HepG2 (cell line): ENCODE measurements around the gene HOXC9. TPM values are rescaled to one million over a fixed set of nuclear protein-coding genes. Genes with fewer than 3 reads are reported as not detected.

Experiments
- CCDC6 ChIP-seq: sonication (generic); formaldehyde crosslinking; IDR thresholded peaks from 2 replicates; pipeline ENCODE4 v1.8.1; 2022; ENCODE audit warnings: mild to moderate bottlenecking, missing genetic modification reagents, moderate library complexity
- FOXO1 ChIP-seq: sonication (generic); formaldehyde crosslinking; IDR thresholded peaks from 2 replicates; pipeline ENCODE4 v1.4.0; 2020; ENCODE audit warnings: missing genetic modification reagents
- HHEX ChIP-seq: IDR thresholded peaks from 2 replicates; pipeline ENCODE4 v1.6.1; 2016; ENCODE audit warnings: control low read depth
- KDM2A ChIP-seq: sonication (generic); formaldehyde crosslinking; IDR thresholded peaks from 2 replicates; pipeline ENCODE4 v1.4.0; 2020; ENCODE audit warnings: low read depth, missing genetic modification reagents, borderline replicate concordance
- KLF6 ChIP-seq: IDR thresholded peaks from 2 replicates; pipeline ENCODE4 v1.8.0; 2016; ENCODE audit warnings: missing biosample characterization, missing genetic modification reagents
- MTA1 ChIP-seq: sonication (generic); formaldehyde crosslinking; IDR thresholded peaks from 2 replicates; pipeline ENCODE4 v1.4.0; 2020; ENCODE audit warnings: missing genetic modification reagents, mild to moderate bottlenecking, borderline replicate concordance
- SMC3 ChIP-seq: IDR thresholded peaks from 2 replicates; pipeline ENCODE4 v1.6.1; 2011; ENCODE audit warnings: low read length, improper control_type of control experiment
- ZFY ChIP-seq: sonication (generic); formaldehyde crosslinking; IDR thresholded peaks from 2 replicates; pipeline ENCODE4 v1.4.0; 2020; ENCODE audit warnings: missing genetic modification reagents
- ZNF501 ChIP-seq: sonication (generic); formaldehyde crosslinking; IDR thresholded peaks from 2 replicates; pipeline ENCODE4 v1.5.1; 2020; ENCODE audit warnings: mild to moderate bottlenecking, moderate library complexity, missing genetic modification reagents
- ZNF552 ChIP-seq: sonication (generic); formaldehyde crosslinking; IDR thresholded peaks from 2 replicates; pipeline ENCODE4 v1.9.0; 2022; ENCODE audit warnings: missing genetic modification reagents, mild to moderate bottlenecking, borderline replicate concordance
- ZNF569 ChIP-seq: sonication (generic); formaldehyde crosslinking; IDR thresholded peaks from 2 replicates; pipeline ENCODE4 v1.5.0; 2020; ENCODE audit warnings: mild to moderate bottlenecking, missing genetic modification reagents, moderate library complexity, borderline replicate concordance
- ZNF607 ChIP-seq: sonication (generic); formaldehyde crosslinking; IDR thresholded peaks from 2 replicates; pipeline ENCODE4 v1.5.1; 2020; ENCODE audit warnings: missing genetic modification reagents, mild to moderate bottlenecking, borderline replicate concordance
- ZNF670 ChIP-seq: sonication (generic); formaldehyde crosslinking; IDR thresholded peaks from 2 replicates; pipeline ENCODE4 v1.8.0; 2022; ENCODE audit warnings: mild to moderate bottlenecking, missing genetic modification reagents, borderline replicate concordance
- ZNF777 ChIP-seq: sonication (generic); formaldehyde crosslinking; IDR thresholded peaks from 2 replicates; pipeline ENCODE4 v1.4.0; 2020; ENCODE audit warnings: missing genetic modification reagents
- polyA plus RNA-seq, 8 experiments: library from polyadenylated mRNA; depleted of rRNA in 3 of 8; stranded (reverse) in 7 of 8; unstranded in 1 of 8; fragments of >200 nt; fragmentation: Illumina TruSeq in 4 of 8; extraction: Trizol in 4 of 8; gene quantifications; 2 replicates each; pipeline versions ENCODE4 v1.2.1 to v1.2.3, GENCODE V29; 2011 to 2016; ENCODE audit warnings: low read depth in 4 of 8, missing spikeins in 1 of 8, mixed read lengths in 1 of 8; ENCODE audit not compliant: insufficient read depth in 1 of 8
- total RNA-seq, 5 experiments: library from RNA; depleted of rRNA; stranded (reverse); fragments of >200 nt; fragmentation: Illumina TruSeq; extraction: Trizol; gene quantifications; 2 replicates each; pipeline ENCODE4 v1.2.3, GENCODE V29; 2016; ENCODE audit warnings: low read depth in 1 of 5
- TF ChIP-seq, protein P1 (sequence below): sonication (generic); formaldehyde crosslinking; IDR thresholded peaks from 2 replicates; pipeline ENCODE4 v1.5.0; 2020; ENCODE audit warnings: mild to moderate bottlenecking, missing genetic modification reagents
- TF ChIP-seq, protein P2 (sequence below), 2 experiments: sonication (generic) in 1 of 2; formaldehyde crosslinking in 1 of 2; IDR thresholded peaks; 2 replicates each; pipeline versions ENCODE4 v1.4.0 to v1.6.1; 2018 to 2020; ENCODE audit warnings: missing genetic modification reagents in 2 of 2, borderline replicate concordance in 1 of 2, low read depth in 1 of 2, mild to moderate bottlenecking in 1 of 2, missing biosample characterization in 1 of 2
- TF ChIP-seq, protein P3 (sequence below): sonication (generic); formaldehyde crosslinking; IDR thresholded peaks from 2 replicates; pipeline ENCODE4 v1.5.0; 2020; ENCODE audit warnings: mild to moderate bottlenecking, missing genetic modification reagents

The HOXC9 gene
- total and polyA plus RNA-seq, 2 of the 13 experiments (the other 11 are each of a cell fraction or from before 2014, with no cell fraction given) = 0.11 to 1.1 TPM

DNA sequence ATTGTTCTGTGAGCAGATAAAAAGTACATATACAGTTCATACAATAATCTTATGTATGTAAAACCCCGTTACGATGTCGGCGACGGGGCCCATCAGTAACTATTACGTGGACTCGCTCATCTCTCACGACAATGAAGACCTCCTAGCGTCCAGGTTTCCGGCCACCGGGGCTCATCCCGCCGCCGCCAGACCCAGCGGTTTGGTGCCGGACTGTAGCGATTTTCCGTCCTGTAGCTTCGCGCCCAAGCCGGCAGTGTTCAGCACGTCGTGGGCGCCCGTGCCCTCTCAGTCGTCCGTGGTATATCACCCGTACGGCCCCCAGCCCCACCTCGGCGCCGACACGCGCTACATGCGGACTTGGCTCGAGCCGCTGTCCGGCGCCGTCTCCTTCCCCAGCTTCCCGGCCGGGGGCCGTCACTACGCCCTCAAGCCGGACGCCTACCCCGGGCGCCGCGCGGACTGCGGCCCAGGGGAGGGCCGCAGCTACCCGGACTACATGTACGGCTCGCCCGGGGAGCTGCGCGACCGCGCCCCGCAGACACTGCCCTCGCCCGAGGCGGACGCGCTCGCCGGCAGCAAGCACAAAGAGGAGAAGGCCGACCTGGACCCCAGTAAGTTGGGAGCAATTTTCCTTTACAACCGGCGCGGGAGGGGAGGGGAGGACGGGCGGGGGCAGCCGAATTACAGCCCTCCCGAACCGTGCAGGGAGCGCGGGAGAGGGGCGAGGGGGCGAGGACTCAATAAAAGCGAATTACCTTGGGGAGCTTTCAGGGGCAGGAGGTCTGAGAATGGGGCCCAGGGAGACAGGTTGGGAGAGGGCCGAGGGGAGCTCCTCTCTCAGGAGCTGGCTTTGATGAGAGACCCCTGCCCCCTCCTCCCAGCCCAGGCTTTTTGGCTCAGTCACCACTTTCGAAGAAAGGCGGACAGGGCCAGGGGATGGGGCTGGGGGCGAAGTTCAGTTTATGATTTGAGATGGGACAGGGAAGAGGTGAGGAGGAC lies at the start of gene HOXC9 (continued):
- 0 out of 2 replicates have a peak, but pooled peaks have one; percentile 43 for TF ChIP-seq ZNF552 (CRISPR knock-in tag)
- peak; percentile 38; the same call in 1 of the 2 replicates for TF ChIP-seq KDM2A
- peak; percentile 47; the same call in 1 of the 2 replicates for TF ChIP-seq MTA1 (CRISPR knock-in tag)
- TF ChIP-seq ZFY (CRISPR knock-in tag) = peak; percentile 57
- no peak for TF ChIP-seq SMC3
- no peak for TF ChIP-seq FOXO1 (CRISPR knock-in tag)
- 0 out of 2 replicates have a peak, but pooled peaks have one; percentile 44 for TF ChIP-seq ZNF670
- peak; percentile 35; the same call in 1 of the 2 replicates for TF ChIP-seq ZNF501 (CRISPR knock-in tag)
- no peak for TF ChIP-seq HHEX (CRISPR knock-in tag)
- TF ChIP-seq, protein P1, sequence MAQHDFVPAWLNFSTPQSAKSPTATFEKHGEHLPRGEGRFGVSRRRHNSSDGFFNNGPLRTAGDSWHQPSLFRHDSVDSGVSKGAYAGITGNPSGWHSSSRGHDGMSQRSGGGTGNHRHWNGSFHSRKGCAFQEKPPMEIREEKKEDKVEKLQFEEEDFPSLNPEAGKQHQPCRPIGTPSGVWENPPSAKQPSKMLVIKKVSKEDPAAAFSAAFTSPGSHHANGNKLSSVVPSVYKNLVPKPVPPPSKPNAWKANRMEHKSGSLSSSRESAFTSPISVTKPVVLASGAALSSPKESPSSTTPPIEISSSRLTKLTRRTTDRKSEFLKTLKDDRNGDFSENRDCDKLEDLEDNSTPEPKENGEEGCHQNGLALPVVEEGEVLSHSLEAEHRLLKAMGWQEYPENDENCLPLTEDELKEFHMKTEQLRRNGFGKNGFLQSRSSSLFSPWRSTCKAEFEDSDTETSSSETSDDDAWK (CRISPR knock-in tag) = no peak
- no peak for TF ChIP-seq CCDC6
- no peak for TF ChIP-seq KLF6
- TF ChIP-seq, protein P2, sequence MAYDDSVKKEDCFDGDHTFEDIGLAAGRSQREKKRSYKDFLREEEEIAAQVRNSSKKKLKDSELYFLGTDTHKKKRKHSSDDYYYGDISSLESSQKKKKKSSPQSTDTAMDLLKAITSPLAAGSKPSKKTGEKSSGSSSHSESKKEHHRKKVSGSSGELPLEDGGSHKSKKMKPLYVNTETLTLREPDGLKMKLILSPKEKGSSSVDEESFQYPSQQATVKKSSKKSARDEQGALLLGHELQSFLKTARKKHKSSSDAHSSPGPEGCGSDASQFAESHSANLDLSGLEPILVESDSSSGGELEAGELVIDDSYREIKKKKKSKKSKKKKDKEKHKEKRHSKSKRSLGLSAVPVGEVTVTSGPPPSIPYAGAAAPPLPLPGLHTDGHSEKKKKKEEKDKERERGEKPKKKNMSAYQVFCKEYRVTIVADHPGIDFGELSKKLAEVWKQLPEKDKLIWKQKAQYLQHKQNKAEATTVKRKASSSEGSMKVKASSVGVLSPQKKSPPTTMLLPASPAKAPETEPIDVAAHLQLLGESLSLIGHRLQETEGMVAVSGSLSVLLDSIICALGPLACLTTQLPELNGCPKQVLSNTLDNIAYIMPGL (CRISPR knock-in tag; IDR thresholded peaks at IDR 0.05; ENCODE audit: borderline replicate concordance in 1 of 2, low read depth in 1 of 2) = peak in 1 of 2 experiments; percentile 66; a peak in 2 of 4 replicates
- TF ChIP-seq, protein P3, sequence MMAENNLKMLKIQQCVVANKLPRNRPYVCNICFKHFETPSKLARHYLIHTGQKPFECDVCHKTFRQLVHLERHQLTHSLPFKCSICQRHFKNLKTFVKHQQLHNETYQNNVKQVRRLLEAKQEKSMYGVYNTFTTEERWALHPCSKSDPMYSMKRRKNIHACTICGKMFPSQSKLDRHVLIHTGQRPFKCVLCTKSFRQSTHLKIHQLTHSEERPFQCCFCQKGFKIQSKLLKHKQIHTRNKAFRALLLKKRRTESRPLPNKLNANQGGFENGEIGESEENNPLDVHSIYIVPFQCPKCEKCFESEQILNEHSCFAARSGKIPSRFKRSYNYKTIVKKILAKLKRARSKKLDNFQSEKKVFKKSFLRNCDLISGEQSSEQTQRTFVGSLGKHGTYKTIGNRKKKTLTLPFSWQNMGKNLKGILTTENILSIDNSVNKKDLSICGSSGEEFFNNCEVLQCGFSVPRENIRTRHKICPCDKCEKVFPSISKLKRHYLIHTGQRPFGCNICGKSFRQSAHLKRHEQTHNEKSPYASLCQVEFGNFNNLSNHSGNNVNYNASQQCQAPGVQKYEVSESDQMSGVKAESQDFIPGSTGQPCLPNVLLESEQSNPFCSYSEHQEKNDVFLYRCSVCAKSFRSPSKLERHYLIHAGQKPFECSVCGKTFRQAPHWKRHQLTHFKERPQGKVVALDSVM (CRISPR knock-in tag) = no peak
- TF ChIP-seq ZNF607 (CRISPR knock-in tag) = 0 out of 2 replicates have a peak, but pooled peaks have one; percentile 33
- peak; percentile 77 for TF ChIP-seq ZNF777 (CRISPR knock-in tag)
- no peak for TF ChIP-seq ZNF569
